Amniotic stem cell (primary cell): Measurements from ENCODE around the gene UBALD2.

ENCODE experiments used
- DNase-seq: peaks from one replicate; lab custom pipeline; 2025; lab: John Stamatoyannopoulos, UW

Gene UBALD2

DNA sequence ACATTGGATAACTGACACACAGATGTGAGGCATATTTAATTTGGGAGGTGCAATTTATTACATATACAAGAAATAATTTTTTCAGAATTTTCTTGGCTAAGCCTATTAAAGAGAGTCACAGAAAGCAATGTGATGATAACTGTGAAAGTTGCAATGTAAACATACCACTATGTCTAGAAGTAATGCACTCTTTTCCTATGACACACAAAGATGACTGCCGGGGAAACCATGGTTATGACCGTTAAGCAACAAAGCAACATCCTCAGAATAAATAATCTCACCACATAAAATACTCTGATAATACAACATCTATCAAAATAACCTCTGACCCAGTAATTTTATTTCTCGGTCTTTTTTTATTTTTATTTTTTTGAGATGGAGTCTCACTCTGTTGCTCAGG lies 53.4 kb downstream of the UBALD2 start:
- DNase-seq = no peak
